ENCODE measurements around the gene ABCC1.
"Not testable (repeated sequence)": the region's sequence is repeated elsewhere in the genome, so short reads cannot be mapped to it uniquely, and the experiment has no call there.

The ABCC1 gene

GRCh38 chr16:16178455-16179162 lies 229.2 kb downstream of the ABCC1 start:
- Histone ChIP-seq H3K9me3 (ENCODE audit: insufficient read depth, low read depth, low read length) (peaks cover 7% of the 10 kb centered on the region), H2BK12ac (ENCODE audit: low read length) (no peak overlapping the region), H3K4me1 (ENCODE audit: control insufficient read depth in 1 of 2, insufficient read depth in 2 of 2, low read length in 2 of 2) (no peaks in the 10 kb centered on the region), H3K23ac (ENCODE audit: low read length) (no peak overlapping the region), H3K9ac (ENCODE audit: low read length) (no peak overlapping the region), H3K18ac (ENCODE audit: low read length) (no peak overlapping the region), H2BK120ac (ENCODE audit: insufficient read depth, low read length, poor library complexity) (no peak overlapping the region), H3K4ac (ENCODE audit: low read depth, low read length) (no peak overlapping the region), H3K36me3 (ENCODE audit: control insufficient read depth in 1 of 2, insufficient read depth in 2 of 2, low read length in 2 of 2) (no peaks in the 10 kb centered on the region), H4K8ac (ENCODE audit: low read depth, low read length) (no peak overlapping the region), H3K79me1 (ENCODE audit: low read length) (no peaks in the 10 kb centered on the region), H3K79me2 (ENCODE audit: control insufficient read depth, insufficient read depth, low read length, poor library complexity) (no peaks in the 10 kb centered on the region), H4K91ac (ENCODE audit: low read depth, low read length) (no peak overlapping the region), H2AFZ (ENCODE audit: insufficient read depth, low read length, poor library complexity) (no peak overlapping the region), H4K12ac (ENCODE audit: low read depth, low read length) (no peak overlapping the region), H3K27ac (ENCODE audit: low read depth, low read length) (no peak overlapping the region), H3K4me3 (ENCODE audit: low read depth, low read length) (no peak overlapping the region), H3K14ac (ENCODE audit: low read length) (no peak overlapping the region), H3K27me3 (ENCODE audit: insufficient read depth, low read length) (no peaks in the 10 kb centered on the region), H2BK5ac (ENCODE audit: low read depth, low read length, poor library complexity) (no peak overlapping the region), H2AK5ac (ENCODE audit: low read length) (no peak overlapping the region), H3K4me2 (ENCODE audit: low read length) (no peak overlapping the region)
- no peak for DNase-seq
- WGBS (ENCODE audit: extremely low coverage, insufficient coverage, insufficient read length): no CpG with 5 or more reads among the region's 7 CpGs

DNA sequence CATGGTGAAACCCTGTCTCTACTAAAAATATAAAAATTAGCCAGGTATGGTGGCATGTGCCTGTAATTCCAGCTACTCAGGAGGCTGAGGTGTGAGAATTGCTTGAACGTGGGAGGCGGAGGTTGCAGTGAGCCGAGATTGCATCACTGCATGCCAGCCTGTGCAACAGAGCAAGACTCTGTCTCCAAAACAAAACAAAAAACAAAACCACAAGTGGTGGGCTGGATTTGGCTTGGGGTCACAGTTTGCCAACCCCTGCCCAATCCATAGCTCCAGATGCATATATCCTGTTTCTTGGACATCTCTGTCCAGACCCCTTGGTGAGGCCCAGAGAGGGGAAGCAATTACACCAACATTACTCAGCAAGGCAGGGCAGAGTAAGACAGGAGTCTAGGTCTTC lies 232.3 kb downstream of the ABCC1 start:
- no CpG with 5 or more reads among the region's 3 CpGs for WGBS (ENCODE audit: extremely low coverage, insufficient coverage, insufficient read length)
- H3K36me3 ChIP-seq (ENCODE audit: control insufficient read depth in 1 of 2, insufficient read depth in 2 of 2, low read length in 2 of 2); H3K9me3 ChIP-seq (ENCODE audit: insufficient read depth, low read depth, low read length); H2BK5ac ChIP-seq (ENCODE audit: low read depth, low read length, poor library complexity); H2AFZ ChIP-seq (ENCODE audit: insufficient read depth, low read length, poor library complexity); H2BK120ac ChIP-seq (ENCODE audit: insufficient read depth, low read length, poor library complexity); H3K14ac ChIP-seq (ENCODE audit: low read length); H4K8ac ChIP-seq (ENCODE audit: low read depth, low read length); H3K18ac ChIP-seq (ENCODE audit: low read length); H3K23ac ChIP-seq (ENCODE audit: low read length); H4K91ac ChIP-seq (ENCODE audit: low read depth, low read length); H3K4ac ChIP-seq (ENCODE audit: low read depth, low read length); H3K79me1 ChIP-seq (ENCODE audit: low read length); H4K12ac ChIP-seq (ENCODE audit: low read depth, low read length); H3K4me1 ChIP-seq (ENCODE audit: control insufficient read depth in 1 of 2, insufficient read depth in 2 of 2, low read length in 2 of 2); H3K79me2 ChIP-seq (ENCODE audit: control insufficient read depth, insufficient read depth, low read length, poor library complexity); H3K27ac ChIP-seq (ENCODE audit: low read depth, low read length); H3K27me3 ChIP-seq (ENCODE audit: insufficient read depth, low read length); H2BK12ac ChIP-seq (ENCODE audit: low read length); H2AK5ac ChIP-seq (ENCODE audit: low read length); H3K9ac ChIP-seq (ENCODE audit: low read length); H3K4me3 ChIP-seq (ENCODE audit: low read depth, low read length); H3K4me2 ChIP-seq (ENCODE audit: low read length): not testable (repeated sequence)
- peak in 1 of 2 donors; percentile 20 for DNase-seq

DNA sequence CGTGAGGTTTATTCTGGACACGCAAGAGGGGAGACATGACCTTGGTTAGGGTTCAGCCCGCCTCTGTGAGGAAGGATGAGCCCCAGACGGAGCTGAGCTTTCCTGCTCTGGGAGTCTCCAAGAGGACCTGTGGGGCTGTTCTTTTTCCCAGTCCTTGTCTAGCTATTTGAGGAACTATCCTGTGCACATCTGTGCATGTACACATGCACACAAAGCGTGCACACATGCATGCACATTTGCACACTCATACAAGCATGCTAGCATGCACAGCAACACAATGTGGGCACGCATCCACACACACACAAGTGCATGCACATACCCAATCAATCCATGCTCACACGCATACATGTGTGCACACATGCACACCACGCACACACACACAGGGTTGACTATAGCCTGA lies 233.5 kb downstream of the ABCC1 start:
- WGBS (ENCODE audit: extremely low coverage, insufficient coverage, insufficient read length): no CpG with 5 or more reads among the region's 8 CpGs
- Histone ChIP-seq H3K4me1 (ENCODE audit: control insufficient read depth in 1 of 2, insufficient read depth in 2 of 2, low read length in 2 of 2) (no peaks in the 10 kb centered on the region), H2AK5ac (ENCODE audit: low read length) (no peak overlapping the region), H3K9me3 (ENCODE audit: insufficient read depth, low read depth, low read length) (no peaks in the 10 kb centered on the region), H3K14ac (ENCODE audit: low read length) (no peak overlapping the region), H2BK120ac (ENCODE audit: insufficient read depth, low read length, poor library complexity) (no peak overlapping the region), H3K27me3 (ENCODE audit: insufficient read depth, low read length) (no peaks in the 10 kb centered on the region), H2BK5ac (ENCODE audit: low read depth, low read length, poor library complexity) (no peak overlapping the region), H2AFZ (ENCODE audit: insufficient read depth, low read length, poor library complexity) (no peak overlapping the region), H4K12ac (ENCODE audit: low read depth, low read length) (no peak overlapping the region), H2BK12ac (ENCODE audit: low read length) (no peak overlapping the region), H4K8ac (ENCODE audit: low read depth, low read length) (no peak overlapping the region), H3K79me1 (ENCODE audit: low read length) (no peaks in the 10 kb centered on the region), H3K4me3 (ENCODE audit: low read depth, low read length) (no peak overlapping the region), H3K9ac (ENCODE audit: low read length) (no peak overlapping the region), H3K23ac (ENCODE audit: low read length) (no peak overlapping the region), H3K18ac (ENCODE audit: low read length) (no peak overlapping the region), H4K91ac (ENCODE audit: low read depth, low read length) (no peak overlapping the region), H3K4ac (ENCODE audit: low read depth, low read length) (no peak overlapping the region), H3K27ac (ENCODE audit: low read depth, low read length) (no peak overlapping the region), H3K36me3 (ENCODE audit: control insufficient read depth in 1 of 2, insufficient read depth in 2 of 2, low read length in 2 of 2) (no peaks in the 10 kb centered on the region), H3K4me2 (ENCODE audit: low read length) (no peak overlapping the region), H3K79me2 (ENCODE audit: control insufficient read depth, insufficient read depth, low read length, poor library complexity) (no peaks in the 10 kb centered on the region)
- DNase-seq: no peak

GRCh38 chr16:16183562-16183961 lies 234.1 kb downstream of the ABCC1 start:
- no peak overlapping the region for H3K4ac ChIP-seq (ENCODE audit: low read depth, low read length)

More at GRCh38 chr16:16183562-16183961, 234.1 kb downstream of the ABCC1 start:
- Histone ChIP-seq H2AK5ac (ENCODE audit: low read length) (no peak overlapping the region), H3K9me3 (ENCODE audit: insufficient read depth, low read depth, low read length) (no peaks in the 10 kb centered on the region), H2BK5ac (ENCODE audit: low read depth, low read length, poor library complexity) (no peak overlapping the region), H3K27ac (ENCODE audit: low read depth, low read length) (no peak overlapping the region), H3K27me3 (ENCODE audit: insufficient read depth, low read length) (no peaks in the 10 kb centered on the region), H2AFZ (ENCODE audit: insufficient read depth, low read length, poor library complexity) (no peak overlapping the region), H3K23ac (ENCODE audit: low read length) (no peak overlapping the region), H3K9ac (ENCODE audit: low read length) (no peak overlapping the region), H2BK120ac (ENCODE audit: insufficient read depth, low read length, poor library complexity) (no peak overlapping the region), H3K36me3 (ENCODE audit: control insufficient read depth in 1 of 2, insufficient read depth in 2 of 2, low read length in 2 of 2) (no peaks in the 10 kb centered on the region), H3K4me1 (ENCODE audit: control insufficient read depth in 1 of 2, insufficient read depth in 2 of 2, low read length in 2 of 2) (no peaks in the 10 kb centered on the region), H3K14ac (ENCODE audit: low read length) (no peak overlapping the region), H3K4me3 (ENCODE audit: low read depth, low read length) (no peak overlapping the region), H3K4me2 (ENCODE audit: low read length) (no peak overlapping the region), H4K8ac (ENCODE audit: low read depth, low read length) (no peak overlapping the region), H2BK12ac (ENCODE audit: low read length) (no peak overlapping the region), H3K18ac (ENCODE audit: low read length) (no peak overlapping the region), H4K12ac (ENCODE audit: low read depth, low read length) (no peak overlapping the region), H3K79me2 (ENCODE audit: control insufficient read depth, insufficient read depth, low read length, poor library complexity) (no peaks in the 10 kb centered on the region), H3K79me1 (ENCODE audit: low read length) (no peaks in the 10 kb centered on the region), H4K91ac (ENCODE audit: low read depth, low read length) (no peak overlapping the region)
- no CpG with 5 or more reads among the region's 8 CpGs for WGBS (ENCODE audit: extremely low coverage, insufficient coverage, insufficient read length)
- no peak for DNase-seq

Data from trophoblast cell (in vitro differentiated cells and primary cell).